Measurements from ENCODE around the gene PAX8. TPM values are rescaled to one million over a fixed set of nuclear protein-coding genes. Genes with fewer than 3 reads are reported as not detected.
A peak's percentile ranks its signal among the peaks of the same experiment; 100 is the strongest.
"Not testable (repeated sequence)": the region's sequence is repeated elsewhere in the genome, so short reads cannot be mapped to it uniquely, and the experiment has no call there.

Gene PAX8
- total RNA-seq: 0.35 TPM
- long read RNA-seq: 0 reads

DNA sequence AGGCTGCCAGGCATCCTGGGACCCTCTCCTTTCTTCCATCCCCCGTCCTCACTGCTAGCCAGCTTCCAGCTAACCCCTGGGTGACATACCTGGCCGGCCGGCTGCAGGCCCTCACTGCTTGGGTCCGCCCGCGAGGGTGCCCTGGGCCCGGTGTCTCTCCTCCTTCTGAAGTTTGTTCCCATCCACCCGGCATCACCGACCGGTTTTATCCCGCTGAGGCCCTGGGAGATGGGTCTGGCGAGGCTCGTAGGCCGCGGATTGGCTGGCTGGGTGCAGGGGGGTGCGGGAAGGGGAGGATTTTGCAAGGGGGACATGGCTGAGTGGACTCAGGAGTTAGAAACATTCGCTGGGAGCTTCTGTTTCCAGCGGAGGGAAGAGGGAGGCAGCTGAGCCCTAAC is at the start of gene PAX8:
PAX8 (minus strand) TSS at position 180 of the 398 bp plus-strand sequence. CDS start 527 bp downstream, outside the sequence.
- intact Hi-C loops (cut with DNase I): no loop called here
- ATAC-seq (ENCODE audit: poor library complexity) (no peak), DNase-seq (no peak)

DNA sequence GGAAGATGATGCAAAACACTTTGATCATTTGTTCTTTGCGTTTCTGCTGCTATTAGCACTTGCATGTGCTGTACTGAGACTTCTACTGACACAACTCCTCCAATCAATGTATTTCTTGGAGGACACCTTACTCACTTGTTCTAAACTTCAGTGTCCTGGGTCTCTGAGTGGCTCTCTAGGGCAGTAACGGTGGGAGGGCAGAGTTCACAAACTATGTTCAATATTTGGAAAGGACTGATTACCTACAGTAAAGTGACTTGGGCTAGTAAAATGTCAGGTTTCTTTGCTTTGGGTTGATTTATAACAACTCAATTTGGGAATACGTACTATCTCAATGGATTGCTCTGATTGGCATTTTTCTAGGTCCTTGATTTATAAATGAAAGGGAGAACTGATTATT is 49.3 kb upstream of the PAX8 start:
- ATAC-seq (ENCODE audit: poor library complexity): no peak
- DNase-seq: no peak
- intact Hi-C loops (cut with DNase I): no loop called here

DNA sequence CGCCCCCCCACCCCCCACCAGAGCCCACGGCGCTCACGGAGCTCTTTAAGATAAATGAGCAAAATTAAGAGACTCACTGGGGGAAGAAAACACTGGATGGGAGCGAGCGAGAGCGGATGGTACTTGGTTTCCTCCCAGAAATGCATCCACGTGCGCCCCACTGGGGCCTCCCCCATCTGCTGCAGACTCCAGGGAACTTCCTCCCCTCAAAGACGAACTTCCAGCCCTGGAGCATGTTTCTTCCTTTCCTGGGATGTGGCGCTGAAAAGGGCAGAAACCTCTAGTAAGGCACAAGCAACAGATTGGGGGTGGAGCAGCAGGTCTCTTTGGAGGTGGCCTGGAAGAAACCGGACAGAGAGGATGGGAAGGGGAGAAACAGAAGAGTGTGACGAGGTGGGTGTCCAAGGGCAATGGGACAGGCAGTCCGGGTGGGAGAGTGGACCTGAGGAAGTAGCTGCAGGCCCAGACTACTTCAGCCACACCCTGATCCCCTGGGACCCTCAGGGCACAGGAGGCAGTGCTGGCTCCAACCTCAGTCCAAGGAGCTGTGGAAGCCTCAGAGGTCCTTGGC is 46.5 kb upstream of the PAX8 start:
- DNase-seq; intact Hi-C loops (cut with DNase I): not testable (repeated sequence)
- ATAC-seq (ENCODE audit: poor library complexity): peak; percentile 36

DNA sequence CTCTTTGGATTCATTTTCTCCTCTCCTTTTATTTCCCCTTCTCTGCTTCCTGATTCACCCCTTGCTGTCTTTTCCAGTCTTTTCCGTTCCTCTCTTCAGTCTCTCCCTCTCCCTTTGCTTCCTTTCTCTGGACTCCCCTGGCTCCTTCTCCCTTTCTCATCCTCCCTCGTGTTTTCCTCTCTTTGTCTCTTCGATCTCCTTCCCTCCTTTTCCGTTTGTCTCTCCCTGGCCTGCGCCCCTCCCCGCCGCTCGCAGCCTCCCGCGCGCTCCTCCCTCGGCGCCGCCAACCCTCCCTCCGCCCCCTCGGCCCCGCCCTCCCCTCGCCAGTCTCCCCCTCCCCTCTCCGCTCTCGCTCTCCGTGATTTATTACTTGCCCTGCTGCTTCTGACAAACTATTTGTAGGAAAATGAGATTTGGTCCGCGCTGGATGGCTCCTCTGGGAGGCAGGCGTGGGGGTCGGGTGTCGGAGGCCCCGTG is 46.0 kb upstream of the PAX8 start:
- intact Hi-C loops (cut with DNase I): no loop called here
- DNase-seq: peak; percentile 61
- peak; percentile 88 for ATAC-seq (ENCODE audit: poor library complexity)

DNA sequence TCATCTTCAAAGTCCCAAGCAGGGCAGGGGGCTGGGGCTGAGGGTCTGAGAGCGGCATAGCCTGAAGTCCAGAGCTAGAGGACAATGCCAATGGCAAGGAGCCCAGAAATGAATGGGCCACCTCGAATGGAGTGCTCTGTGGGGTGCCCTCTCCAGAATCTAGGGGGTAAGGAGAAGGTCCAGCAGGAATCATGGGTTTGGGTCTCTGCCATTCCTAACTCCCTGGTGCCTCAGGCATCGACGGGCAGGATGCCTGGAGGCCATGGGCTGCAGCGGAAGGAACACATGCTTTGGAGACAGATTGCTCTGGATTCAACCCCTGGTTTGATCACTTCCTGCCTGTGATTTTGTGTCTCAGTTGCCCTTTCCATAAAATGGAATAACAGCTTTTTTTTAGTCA is 44.4 kb upstream of the PAX8 start:
- DNase-seq; intact Hi-C loops (cut with DNase I); ATAC-seq (ENCODE audit: poor library complexity): not testable (repeated sequence)

DNA sequence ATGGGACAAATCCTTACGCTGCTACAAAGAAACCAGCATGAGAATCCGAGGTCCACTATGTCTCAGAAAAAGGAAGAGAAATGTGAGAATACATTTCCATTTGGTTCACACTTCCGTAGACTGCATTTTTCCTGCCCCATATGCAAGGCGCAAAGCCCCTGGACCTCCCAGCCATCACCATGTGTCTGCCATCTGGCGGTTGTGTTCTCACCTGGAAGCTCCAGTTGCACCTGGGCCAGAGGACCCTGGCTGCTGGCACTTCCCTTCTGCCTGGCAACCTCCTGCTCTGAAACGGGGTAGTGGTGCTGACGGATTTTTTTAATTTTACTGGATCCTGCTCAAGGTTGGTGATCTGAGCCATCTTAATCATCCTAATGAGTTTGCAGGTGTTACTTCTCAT is 41.4 kb upstream of the PAX8 start:
- DNase-seq; ATAC-seq (ENCODE audit: poor library complexity); intact Hi-C loops (cut with DNase I): not testable (repeated sequence)

DNA sequence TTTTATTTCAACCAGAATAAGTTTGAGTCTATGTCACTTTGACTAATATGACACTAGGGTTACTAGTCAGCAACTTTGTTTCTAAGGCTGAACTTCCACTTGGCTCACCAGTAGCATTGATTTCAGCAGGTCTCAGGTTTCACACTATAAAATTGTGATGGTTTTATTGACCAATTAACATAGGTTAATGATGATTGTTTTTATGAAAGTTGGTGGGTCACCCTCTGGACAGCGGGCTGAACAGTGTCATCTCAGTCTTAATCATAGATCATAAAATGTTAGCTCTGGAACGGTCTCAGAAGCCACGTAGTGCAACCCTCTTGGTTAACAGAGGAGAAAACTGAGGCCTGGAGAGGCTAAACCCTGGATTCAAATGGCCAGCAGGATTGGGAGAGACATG is 40.2 kb upstream of the PAX8 start:
- intact Hi-C loops (cut with DNase I); DNase-seq; ATAC-seq (ENCODE audit: poor library complexity): not testable (repeated sequence)

DNA sequence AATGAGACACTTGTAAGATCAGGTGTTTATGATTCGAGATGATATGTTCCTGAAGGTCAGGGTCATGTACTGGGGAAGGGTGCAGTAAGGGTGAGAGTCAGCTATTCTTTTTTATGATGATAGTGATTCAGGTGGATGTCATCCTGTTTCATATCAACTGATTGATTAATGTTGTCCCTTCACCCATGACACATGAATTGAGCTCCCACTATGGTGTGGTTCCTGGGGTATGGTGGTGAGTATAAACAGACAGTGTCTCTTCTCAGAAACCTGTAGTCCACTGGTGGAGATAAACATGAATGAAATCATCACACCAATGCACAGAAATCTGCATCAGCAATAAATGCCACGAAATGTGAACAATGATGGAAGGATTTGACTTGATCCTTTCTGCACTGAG is 37.4 kb upstream of the PAX8 start:
- ATAC-seq (ENCODE audit: poor library complexity) (no peak), DNase-seq (no peak)
- intact Hi-C loops (cut with DNase I): no loop called here

DNA sequence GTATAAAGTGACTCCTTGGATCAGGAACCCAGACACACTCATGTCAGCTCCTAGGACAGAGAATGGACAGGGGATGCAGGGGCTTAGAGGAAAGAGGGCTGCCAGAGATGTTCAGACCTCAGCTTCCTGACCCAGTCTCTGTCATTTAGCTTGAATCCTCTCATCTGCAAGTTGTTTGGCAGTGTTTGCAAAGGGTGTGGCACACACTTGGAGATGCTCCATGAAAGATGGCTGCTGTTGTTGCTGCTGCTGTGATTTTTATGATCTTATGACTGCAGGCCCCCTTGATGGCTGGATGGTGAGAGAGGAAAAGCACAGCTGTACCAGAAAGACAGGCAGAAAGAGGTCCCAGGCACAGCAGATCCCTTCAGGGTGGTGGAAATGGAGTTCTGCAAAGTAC is 35.9 kb upstream of the PAX8 start:
- DNase-seq; intact Hi-C loops (cut with DNase I); ATAC-seq (ENCODE audit: poor library complexity): not testable (repeated sequence)

DNA sequence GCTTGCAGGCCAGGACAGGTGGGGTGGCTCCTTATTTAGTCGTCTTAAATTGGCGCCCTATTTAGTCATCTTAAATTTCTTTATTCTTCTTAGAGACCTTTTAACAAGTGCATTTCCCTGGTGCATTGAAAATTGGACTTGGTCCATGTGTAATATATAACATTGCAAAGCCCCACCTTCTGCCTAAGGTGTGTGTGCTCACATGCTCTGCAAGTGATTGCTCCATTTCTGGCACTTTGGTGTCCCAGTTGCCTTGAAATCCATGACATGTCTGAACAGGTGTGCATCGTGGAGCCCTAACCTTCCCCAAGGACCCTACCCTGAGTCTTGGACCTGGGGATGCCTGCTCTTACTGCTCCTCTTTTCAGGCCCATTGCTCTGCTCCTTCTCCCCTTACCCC is 35.5 kb upstream of the PAX8 start:
- intact Hi-C loops (cut with DNase I); DNase-seq; ATAC-seq (ENCODE audit: poor library complexity): not testable (repeated sequence)

DNA sequence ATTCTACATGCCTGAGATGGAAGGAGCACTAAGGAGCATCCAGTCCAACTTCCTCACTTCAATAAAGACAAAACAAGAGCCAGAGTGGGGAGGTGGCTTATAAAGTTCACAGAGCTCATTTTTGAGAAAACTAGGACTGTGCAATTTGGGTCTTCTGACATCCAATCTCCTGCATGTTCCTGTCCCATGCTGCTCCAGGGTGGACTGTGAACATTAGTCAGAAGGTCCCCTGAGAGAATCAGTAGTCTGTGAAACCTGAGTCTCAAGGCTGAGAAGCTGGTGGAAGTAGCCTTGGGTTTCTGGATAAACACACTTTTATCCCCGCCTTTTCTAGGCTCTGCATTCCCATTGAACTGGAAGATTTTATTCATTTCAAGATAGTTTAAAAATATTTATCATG is 33.1 kb upstream of the PAX8 start:
- intact Hi-C loops (cut with DNase I); DNase-seq; ATAC-seq (ENCODE audit: poor library complexity): not testable (repeated sequence)

DNA sequence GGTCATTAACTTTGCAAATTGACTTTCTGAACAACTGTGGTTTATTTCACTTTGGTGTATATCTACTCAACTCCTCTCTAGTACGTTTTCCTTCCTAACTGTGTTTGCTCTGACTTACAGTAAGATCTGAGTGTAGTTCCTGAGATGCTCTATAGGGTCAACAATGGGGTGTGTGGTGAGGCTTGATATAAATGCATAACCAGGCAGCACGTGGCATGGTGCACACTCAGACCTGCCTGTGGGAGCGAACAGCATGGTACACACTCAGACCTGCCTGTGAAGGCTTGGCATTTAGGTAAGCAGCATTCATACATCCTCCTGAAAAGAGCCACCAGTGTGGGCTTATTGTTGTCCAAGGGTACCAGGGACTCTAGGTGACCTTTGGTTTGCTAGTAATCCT is 32.5 kb upstream of the PAX8 start:
- intact Hi-C loops (cut with DNase I); ATAC-seq (ENCODE audit: poor library complexity); DNase-seq: not testable (repeated sequence)

DNA sequence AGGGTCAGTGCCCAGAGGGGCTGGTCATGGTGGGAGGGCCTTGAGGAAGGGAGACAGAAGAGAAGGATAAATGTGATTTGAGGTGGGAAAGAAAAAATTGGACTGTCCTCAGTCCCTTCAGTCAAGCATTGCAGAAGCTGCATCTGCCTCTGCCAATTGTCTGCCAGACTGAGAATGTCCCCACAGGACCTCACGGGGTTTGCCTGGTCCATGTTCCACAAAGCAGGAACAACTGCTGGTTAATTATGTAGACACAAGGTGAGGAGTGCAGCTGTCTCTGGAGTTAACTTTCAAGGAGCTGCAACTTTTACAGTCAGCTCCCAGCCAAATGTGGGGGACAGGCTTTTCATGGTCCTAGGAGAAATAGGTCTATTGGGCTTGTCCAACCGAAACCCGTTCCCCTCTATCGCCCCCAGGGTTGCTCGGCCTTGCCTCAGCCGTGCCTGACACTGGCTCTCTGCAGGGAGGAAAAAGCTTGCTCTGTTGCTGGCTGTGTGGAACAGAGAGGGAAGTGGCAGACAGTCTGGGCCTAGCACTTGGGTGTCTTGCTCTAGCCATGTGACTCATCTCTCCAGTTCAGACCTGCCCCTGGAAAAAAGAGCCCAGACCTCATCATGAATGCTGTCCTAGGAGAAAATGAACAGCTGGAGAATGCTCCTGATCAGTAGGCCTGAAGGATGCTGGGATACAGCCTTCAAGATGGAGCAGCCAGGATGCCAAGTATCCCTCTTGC is 31.1 kb upstream of the PAX8 start:
- intact Hi-C loops (cut with DNase I): no loop called here
- ATAC-seq (ENCODE audit: poor library complexity): no peak
- DNase-seq: no peak

DNA sequence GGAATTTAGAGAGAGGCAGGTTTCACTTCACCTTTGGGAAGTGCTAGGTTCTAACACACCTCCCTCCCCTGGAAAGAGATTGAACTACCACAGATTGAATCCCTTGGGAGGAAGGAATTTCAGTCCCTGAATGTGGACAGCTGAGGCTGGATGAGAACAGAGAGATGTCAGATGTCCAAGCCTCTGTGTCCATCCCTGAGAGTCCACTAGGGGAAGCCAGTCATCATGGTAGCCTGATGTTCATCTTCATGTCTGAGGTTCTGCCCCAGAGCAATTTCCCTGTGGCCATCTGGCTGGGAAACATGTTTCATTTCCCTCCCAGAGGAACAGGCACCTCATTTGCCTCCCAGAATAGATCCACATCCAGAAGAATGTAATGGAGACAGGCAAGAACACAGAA is 30.1 kb upstream of the PAX8 start:
- ATAC-seq (ENCODE audit: poor library complexity); DNase-seq; intact Hi-C loops (cut with DNase I): not testable (repeated sequence)

DNA sequence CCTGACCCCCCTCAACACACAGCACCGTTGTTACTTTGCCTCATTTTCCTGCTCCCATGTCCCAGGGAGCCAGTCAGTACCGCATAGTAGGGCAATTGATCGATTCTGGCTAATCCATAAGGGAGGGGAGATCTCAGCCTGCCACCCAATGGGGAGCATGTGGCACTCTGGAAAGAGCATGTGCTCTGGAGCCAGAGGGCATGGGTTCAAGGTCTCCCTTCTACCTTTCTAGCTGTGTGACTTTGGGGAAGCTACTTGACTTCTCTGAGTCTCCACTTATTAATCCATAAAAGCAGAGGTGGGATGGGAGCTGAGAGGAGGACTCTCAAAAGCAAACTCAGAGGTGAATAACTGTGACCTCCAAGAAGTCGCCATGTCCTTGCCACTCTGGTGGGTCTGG is 27.5 kb upstream of the PAX8 start:
- intact Hi-C loops (cut with DNase I): not testable (repeated sequence)

DNA sequence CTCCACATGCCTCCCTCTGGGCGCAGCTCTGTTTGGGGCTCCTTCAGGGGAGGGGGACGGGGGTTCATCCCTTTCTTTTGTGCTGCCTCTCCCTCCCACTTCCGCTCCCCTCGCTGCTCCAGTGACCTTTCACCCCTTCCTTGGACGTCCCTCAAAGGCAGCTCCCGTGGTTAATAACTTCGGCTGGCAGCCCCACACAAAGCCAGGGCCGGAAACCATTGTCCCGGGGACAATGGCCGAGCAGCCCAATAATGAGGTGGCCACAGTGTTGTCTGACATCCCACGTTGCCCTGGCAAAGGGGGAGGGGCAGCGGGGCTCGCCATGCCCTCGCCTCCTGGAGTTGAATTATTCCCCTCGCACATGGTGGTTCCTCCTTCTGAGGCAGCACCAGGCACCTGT is 27.0 kb upstream of the PAX8 start:
- DNase-seq; ATAC-seq (ENCODE audit: poor library complexity); intact Hi-C loops (cut with DNase I): not testable (repeated sequence)

More for the DNA sequence above, 27.5 kb upstream of the PAX8 start:
- not testable (repeated sequence) for ATAC-seq (ENCODE audit: poor library complexity); DNase-seq

DNA sequence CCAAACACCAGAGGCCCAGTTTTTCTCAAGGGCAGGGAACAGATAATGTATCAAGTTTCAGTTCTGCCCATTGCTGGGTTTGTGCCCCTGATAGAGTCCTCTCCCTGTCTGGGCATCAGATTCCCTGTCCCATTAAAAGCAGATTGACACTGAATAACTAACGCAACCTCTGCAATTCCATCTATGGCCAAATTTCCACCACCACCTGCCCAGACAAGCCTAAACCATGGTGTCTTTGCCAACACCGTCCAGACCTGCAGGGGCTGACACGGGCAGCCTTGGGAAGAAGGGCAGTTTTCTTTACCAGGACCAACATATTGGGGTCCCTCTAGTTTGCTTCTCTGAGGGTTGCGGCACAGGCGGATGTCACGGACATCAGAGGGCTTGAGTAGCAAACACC is 26.4 kb upstream of the PAX8 start:
- no peak for DNase-seq
- intact Hi-C loops (cut with DNase I): no loop called here
- ATAC-seq (ENCODE audit: poor library complexity): no peak

DNA sequence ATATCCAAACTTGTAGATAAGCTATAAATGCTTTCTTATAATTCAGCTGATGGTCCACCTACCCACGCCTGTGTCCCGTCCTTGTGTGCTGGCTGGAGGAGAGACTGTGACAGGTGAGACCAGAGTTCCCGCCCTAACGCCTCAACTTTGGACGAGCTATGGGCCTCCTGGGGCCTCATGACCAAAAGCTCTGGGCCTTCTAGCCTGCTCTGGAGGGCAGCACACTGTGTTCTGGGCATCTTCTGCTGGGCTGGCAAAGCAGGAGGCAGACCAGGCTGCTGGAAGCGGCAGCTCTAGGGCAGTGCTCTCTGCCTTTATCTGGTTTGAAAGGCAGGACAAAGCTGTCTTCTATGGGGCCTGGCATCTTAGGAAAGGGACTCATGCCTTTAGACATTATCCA is 26.0 kb upstream of the PAX8 start:
- intact Hi-C loops (cut with DNase I): no loop called here
- ATAC-seq (ENCODE audit: poor library complexity) (peak; percentile 22), DNase-seq (no peak)

DNA sequence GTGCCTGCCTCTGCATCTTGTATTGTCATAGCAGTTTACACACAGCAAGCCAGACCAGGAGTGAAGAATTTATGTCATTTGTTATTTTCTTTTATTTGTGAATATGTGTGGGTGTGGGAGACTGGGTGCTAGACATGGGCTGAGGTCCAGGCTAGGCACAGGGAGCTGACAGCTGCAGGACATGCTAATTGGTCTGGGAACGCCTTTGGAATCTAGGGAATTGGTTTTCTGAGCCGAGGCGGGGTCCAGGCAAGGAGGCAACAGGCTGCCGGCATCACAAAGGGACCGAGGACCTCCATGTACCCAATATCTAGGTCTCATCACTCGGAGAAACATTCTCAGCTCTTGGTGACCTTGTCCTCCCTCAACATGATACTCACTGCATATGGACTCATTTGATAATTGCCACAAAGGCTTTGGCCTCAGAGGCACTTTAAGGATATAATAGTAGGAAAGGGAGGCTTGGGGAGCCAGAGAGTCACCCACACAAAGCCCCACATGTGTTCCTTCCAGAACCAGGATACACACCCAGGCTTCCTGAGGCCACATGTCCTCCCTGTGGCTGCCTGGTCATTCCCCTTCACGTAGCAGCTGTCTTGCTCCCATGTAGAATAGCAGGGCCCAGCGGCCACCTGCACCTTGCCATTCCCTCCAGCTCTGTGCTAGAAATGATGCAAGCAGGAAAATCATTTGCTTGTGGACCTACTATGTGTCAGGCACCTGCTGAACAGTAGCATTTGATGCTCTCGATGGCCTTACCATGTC is 23.7 kb upstream of the PAX8 start:
- ATAC-seq (ENCODE audit: poor library complexity); intact Hi-C loops (cut with DNase I); DNase-seq: not testable (repeated sequence)

Measured in Right ventricle myocardium superior (tissue), 1 donor.